GM18505 (cell line): ENCODE data around the gene PADI3.

Experiments
- ATAC-seq: cut with Tn5 transposase; IDR thresholded peaks from one replicate; pipeline ENCODE4 v1.9.1; 2021; ENCODE audit not compliant: unreplicated experiment
- POLR2A ChIP-seq: IDR thresholded peaks from 4 replicates; pipeline ENCODE4 v1.6.1; 2011; ENCODE audit warnings: borderline replicate concordance; ENCODE audit not compliant: insufficient read depth, insufficient read length; ENCODE audit errors: extremely low read depth

The PADI3 gene

DNA sequence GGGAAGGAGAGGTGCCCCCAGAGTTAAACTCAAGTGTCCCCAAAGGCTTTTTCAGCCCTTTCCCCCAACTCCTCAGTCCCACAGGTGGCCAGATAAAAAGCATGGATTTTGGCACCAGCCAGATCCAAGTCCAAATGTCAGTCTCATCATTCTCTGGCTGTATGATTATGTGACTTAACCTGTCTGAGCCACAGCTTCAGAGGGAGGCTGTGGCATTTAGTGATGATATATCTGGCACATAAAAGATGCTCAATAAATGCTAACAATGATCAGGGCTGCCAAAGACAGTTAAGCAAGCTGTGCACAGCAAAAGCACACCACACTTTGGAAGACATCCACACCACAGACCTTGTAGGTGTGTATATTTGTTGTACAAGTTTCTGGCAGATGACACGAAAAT is 5.6 kb upstream of the PADI3 start:
- no peak for TF ChIP-seq POLR2A
- no peak for ATAC-seq

DNA sequence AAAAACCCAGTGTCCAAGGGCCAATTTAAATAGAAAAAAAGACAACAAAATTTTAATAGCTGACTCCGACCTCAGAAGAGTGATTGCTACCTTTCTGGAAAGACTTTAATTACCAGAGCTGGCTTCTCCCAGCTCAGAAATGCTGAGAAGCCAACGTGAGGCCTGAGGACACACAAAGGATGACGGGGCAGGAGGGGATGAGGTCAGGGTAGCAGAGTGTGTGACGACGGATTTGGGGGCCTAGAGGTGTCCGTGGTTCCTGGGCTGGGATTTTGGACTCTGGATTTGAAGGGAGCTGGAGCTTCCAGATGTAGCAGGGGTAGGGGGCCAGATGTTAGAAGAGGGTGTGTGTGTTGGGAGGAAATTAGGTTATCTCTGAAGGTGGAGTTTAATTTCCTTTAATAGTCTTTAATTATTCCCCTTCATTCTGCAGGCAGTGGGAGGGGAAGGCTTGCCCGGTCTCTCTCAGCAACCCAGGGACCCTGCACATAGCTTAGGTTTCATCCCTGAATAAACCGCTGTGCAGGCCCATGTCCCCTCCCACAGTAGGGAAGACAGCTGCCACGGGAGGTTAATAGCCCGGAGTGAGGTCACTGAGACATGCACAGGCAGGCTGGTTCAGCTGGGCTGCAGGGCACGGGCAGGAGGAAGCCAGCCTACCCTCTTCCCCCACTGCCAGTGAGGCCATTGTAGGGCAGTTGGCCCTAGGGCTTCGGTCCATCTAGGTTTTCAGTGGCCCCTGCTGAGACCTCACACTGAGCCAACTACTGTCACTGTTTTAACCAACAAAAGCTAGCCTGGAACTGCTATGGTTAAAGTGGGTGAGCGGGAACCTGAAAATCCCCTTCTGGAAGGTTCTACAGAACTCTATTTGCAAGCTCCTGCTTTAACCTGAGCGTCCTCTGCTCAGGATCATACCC is 3.8 kb upstream of the PADI3 start:
- ATAC-seq = no peak
- TF ChIP-seq POLR2A = no peak

DNA sequence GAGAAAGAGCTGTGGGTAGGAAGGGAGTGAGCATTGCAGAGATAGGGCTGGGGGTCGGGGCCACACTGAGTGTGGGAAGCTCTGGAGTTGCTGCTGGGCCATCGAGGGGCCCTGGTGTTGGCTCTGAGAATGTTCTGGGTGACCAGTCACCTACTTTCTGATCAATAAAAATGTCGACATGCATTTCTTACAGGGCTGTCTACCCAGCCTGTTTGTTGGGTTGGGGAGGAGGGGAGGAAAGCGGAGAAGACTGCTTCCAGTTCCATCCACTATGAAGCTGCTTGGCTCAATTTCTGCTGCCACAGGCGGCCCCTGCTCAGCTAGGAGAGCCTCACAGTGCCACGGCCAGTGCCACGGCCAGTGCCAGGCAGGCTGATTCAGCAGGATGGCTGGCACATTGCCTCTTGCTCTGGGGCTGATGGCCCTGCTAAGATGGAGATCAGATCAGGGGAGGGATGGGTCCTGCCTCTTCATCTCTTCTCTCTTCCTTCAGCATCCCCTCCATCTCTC is 3.0 kb upstream of the PADI3 start:
- TF ChIP-seq POLR2A = no peak

DNA sequence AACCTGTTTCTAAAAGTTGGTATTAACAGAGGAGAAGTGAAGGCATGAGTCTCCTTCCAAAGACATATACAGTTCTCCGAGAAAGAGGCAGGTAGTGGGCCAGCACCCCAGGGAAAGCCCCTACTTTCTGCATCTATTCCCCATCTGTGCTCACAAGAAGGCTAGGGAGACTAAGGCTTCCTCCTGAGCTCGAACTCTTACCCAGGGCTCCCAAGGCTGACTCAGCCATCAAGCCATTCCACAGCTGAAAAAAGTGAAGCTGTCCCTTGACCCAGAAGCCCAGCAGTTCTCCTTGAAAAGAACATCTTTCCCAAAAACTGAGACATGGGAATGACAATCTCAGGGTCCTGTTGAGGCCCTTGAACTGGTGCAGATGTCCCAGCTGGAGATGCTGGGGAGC is 1.9 kb upstream of the PADI3 start:
- TF ChIP-seq POLR2A = no peak
- ATAC-seq = no peak

More for the DNA sequence above, 3.0 kb upstream of the PADI3 start:
- ATAC-seq = no peak

DNA sequence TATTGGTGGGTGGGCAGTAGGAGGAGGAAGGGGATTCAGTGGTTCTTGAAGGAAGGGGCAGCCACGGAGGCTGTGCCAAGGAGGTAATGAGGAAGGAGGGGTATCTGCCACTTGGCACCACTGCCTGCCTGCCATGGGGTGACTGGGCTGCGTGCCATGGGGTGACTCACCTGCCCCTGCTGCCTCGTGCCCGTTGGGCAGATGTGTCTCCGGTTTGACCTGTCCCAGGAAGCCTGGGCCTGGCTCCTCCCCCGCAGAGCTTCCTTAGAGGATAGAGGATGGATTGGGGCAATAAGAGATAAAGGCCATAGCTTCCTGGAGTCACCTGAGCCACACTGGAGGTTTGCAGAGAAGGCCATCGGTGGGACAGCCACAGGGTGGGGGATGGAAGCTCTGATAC is 1.7 kb downstream of the PADI3 start:
- ATAC-seq = no peak
- no peak for TF ChIP-seq POLR2A

DNA sequence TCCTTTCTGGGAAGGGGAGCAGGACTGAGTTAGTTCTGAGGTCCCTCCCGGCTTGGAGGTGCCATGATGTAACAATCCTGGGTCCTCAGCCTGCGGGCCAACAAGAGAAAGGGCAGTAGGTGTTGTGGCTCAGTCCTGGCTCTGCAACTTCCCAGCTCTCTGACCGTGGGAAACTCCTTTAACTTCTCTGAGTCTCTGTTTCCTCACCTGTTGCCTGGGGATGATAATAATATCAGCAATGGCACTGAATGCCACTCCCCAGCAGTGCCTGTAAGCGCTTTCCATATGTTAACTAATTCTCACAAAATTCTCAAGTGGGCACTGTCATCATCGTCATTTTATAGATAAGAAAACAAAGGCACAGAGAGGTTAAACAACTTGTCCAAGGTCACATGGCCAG is 2.3 kb downstream of the PADI3 start:
- no peak for ATAC-seq
- TF ChIP-seq POLR2A = no peak

DNA sequence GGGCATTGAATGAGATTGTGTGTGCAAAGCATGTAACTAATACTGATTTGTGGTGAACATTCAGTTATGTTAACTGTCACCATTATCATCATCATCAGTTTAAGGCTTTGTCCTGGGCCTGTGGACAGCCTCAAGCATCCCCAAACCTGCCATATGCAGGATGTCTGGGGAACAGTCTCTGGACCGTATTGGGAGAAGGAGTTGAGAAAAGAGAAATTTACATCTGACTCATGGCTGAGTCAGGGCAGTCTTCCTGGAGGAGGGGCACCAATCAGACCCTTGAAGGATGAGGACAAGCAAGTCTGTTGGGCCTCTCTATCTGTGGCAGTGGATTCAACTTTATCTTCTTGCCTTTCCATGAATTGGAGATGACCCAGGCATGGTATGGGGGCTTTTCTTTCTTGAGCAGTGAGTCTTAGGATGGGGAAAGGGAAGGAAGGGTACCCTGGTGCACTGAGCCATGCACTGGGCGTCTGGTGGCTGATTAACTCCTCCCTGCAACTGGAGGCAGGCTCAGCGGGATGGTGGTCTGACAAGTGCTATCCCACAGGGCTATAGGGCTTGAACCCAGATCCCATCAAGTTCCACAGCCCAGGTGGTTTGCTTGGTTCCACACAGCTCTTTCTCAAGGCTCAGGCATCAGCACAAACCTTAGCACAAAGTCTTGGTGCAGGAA is 2.9 kb downstream of the PADI3 start:
- no peak for TF ChIP-seq POLR2A
- ATAC-seq = no peak

DNA sequence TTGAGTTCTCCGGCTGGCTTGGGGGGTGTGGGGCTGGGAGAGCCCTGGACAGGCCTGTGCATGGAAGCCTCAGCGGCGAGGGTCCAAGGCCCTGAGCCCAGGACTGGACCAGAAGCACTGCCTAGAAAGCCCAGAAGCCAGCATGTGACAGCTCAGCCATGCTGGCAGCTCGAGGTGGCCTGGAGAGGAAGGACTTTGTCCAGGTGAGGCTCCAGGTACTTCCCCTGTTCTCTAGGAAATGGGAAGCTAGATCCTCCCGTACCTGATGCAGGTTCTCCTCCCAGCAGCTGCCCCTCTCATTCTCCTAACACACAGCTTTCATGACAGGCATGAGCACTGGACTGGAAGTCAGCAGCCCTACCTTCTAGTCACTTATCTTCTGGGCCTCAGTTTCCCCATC is 6.4 kb downstream of the PADI3 start:
- ATAC-seq = no peak
- no peak for TF ChIP-seq POLR2A

DNA sequence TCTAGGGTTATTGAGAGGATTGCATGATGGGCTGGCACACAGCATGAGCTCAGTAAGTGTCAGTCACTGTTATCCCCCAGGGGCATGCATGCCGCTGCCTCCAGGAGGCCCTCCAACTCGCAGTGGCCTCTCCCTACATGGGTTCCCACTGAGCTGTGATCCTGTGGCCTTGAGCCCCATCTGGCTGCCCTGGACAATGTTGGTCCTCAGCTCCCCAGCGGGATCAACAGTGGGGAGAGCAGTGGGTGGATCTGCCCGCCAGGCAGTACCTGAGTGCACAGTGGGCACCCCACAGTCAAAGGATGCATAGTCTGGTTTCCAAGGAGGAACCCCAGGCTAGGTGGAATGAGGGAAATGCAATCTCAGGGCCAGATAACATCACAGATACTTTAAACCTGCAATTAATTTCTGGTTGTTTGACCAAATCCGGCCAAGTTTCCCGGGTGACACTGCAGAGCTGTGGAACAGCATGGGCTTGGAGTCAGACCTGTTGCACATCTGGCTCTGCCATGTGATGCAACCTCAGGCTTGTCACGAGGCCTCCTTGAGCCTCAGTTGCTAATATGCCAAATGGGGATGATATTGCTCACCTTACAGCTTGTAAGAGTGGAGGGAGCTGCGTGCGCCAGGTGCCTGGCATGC is 9.3 kb downstream of the PADI3 start:
- ATAC-seq = no peak
- TF ChIP-seq POLR2A = no peak

DNA sequence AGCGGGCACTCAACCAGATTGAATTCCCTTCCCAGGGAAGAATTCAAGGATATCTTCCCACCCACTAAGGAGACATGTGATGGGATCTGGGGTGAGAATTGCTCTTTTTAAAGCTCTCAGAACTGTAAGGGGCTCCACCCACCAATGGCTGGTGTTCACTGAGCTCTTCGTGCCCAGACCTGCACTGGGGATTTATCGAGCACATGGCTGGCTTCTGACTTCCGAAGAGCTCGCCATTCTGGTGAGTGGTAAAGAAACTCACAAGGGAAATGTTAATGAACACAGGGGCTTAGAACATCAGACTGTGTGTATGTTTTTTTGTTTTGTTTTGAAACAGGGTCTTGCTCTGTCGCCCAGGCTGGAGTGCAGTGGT is 9.8 kb downstream of the PADI3 start:
- no peak for ATAC-seq
- TF ChIP-seq POLR2A = no peak

DNA sequence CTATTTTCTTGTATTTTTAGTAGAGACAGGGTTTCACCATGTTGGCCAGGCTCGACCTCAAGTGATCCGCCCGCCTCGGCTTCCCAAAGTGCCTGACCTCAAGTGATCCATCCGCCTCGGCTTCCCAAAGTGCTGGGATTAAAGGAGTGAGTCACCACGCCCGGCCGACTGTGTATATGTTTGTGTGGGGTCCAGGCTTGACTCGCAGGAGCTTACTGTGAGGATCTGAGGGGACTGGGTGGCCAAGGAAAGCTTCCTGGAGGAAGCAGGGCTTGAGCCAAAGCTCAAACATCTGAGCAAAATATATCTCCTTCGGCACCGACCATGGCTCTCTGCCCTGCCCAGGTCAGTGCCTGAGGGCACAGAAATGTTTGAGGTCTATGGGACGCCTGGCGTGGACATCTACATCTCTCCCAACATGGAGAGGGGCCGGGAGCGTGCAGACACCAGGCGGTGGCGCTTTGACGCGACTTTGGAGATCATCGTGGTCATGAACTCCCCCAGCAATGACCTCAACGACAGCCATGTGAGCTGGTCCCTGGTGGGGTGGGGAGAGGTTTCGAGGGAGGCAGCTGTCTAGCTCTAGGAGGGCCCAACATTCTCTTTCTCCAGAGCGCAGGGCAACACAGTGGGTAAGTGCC is 10.5 kb downstream of the PADI3 start:
- no peak for TF ChIP-seq POLR2A
- ATAC-seq = no peak

DNA sequence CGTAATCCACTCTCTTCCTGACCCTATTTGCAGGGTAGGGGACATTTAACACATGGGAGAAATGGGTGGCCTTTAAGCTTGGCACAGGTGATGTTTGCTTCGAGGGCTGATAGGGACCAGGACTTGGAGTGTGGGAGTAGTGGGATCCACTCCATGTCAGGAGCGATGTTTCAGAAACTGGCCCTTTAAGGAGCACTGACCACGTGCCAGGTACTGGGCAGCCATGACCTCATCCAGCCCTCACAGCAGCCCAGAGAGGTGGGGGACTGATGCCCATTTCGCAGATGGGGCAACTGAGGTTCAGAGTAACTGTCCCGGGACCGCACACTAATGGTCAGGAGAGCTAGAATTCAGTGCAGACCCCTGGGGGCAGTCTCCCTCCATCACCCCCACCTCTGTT is 11.4 kb downstream of the PADI3 start:
- no peak for ATAC-seq
- TF ChIP-seq POLR2A = no peak

DNA sequence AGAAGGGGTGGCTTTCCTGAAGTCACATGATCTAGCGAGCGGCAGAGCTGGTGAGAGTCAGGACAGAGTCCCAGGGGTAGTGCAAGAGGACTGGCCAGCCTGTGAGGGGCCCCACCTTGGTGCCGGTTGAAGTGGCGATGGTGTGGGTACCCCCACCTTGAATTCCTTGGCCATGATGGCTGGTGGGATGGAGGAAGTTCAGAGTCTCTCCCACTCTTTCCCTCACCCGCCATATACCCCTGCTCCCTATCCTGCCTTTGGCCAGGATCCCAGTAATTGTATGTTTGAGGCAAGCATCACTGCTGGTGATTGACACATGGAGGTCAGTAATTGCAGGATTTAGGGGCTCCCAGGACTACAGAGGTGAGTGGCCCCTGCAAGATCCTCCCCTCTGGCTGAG is 11.8 kb downstream of the PADI3 start:
- TF ChIP-seq POLR2A = no peak
- no peak for ATAC-seq

DNA sequence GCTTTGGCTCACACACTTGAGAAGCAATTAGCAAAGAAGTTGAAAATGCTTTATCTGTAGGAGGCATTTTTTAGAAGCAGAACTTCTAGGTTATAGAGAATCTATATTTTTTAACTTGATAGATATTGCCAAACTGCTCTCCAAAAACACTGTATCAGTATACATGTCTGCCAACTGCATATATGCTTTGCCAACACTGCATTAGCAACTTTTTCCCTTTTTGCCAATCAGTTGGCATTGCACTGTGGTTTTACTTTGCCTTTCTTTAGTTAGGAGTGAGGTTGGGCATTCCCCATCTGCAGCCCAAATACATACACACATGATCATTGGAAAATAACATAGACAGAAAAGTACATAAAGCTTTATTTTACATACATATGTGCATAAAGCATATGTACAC is 15.0 kb downstream of the PADI3 start:
- TF ChIP-seq POLR2A = no peak

DNA sequence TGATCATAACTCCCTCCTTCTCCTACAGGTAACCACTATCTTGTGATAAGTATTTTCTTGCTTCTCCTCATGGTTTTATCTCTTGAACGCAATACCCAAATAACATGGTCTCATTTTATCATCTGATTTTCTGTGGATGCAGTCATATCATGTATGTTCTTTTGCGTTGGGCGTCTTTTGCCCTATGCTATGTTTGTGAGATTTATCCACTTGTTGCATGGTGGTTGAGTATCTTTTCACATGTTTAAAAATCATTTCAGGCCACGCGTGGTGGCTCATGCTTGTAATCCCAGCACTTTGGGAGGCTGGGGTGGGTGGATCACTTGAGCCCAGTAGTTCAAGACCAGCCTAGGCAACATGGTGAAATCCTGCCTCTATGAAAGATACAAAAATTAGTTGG is 15.6 kb downstream of the PADI3 start:
- ATAC-seq = no peak

More for the DNA sequence above, 15.0 kb downstream of the PADI3 start:
- ATAC-seq = no peak

More for the DNA sequence above, 15.6 kb downstream of the PADI3 start:
- TF ChIP-seq POLR2A = no peak
